WERI-Rb-1 (cell line): ENCODE results near the gene ADAMTS2.

Source experiments
- DNase-seq: peaks from one replicate; pipeline ENCODE4 v3.0.0-alpha.2; 2020
- H3K27ac ChIP-seq: fragments of 250-450 bp; sonication (Bioruptor Pico); 2 replicates; pipeline ENCODE4 v1.5.1; 2020; ENCODE audit warnings: mild to moderate bottlenecking, moderate library complexity
- H3K27me3 ChIP-seq: fragments of 250-450 bp; sonication (Bioruptor Pico); 2 replicates; pipeline ENCODE4 v1.5.1; 2021; ENCODE audit warnings: mild to moderate bottlenecking, low read depth, moderate library complexity; ENCODE audit not compliant: insufficient read depth, severe bottlenecking
- H3K36me3 ChIP-seq: fragments of 250-450 bp; sonication (Bioruptor Pico); 2 replicates; pipeline ENCODE4 v1.5.1; 2020; ENCODE audit warnings: mild to moderate bottlenecking, moderate library complexity
- H3K4me3 ChIP-seq: 2 replicates; pipeline ENCODE4 v1.5.1; 2011; ENCODE audit warnings: low read depth, mild to moderate bottlenecking, control low read depth, low read length
- H3K9me3 ChIP-seq: fragments of 250-450 bp; sonication (Bioruptor Pico); 2 replicates; pipeline ENCODE4 v1.5.1; 2021; ENCODE audit warnings: mild to moderate bottlenecking, moderate library complexity; ENCODE audit not compliant: severe bottlenecking
- TF ChIP-seq, protein P1 (sequence below): IDR thresholded peaks from 2 replicates; pipeline ENCODE4 v1.5.1; 2011; ENCODE audit warnings: low read depth, mild to moderate bottlenecking, control low read depth, inconsistent platforms, low read length

ADAMTS2 gene

DNA sequence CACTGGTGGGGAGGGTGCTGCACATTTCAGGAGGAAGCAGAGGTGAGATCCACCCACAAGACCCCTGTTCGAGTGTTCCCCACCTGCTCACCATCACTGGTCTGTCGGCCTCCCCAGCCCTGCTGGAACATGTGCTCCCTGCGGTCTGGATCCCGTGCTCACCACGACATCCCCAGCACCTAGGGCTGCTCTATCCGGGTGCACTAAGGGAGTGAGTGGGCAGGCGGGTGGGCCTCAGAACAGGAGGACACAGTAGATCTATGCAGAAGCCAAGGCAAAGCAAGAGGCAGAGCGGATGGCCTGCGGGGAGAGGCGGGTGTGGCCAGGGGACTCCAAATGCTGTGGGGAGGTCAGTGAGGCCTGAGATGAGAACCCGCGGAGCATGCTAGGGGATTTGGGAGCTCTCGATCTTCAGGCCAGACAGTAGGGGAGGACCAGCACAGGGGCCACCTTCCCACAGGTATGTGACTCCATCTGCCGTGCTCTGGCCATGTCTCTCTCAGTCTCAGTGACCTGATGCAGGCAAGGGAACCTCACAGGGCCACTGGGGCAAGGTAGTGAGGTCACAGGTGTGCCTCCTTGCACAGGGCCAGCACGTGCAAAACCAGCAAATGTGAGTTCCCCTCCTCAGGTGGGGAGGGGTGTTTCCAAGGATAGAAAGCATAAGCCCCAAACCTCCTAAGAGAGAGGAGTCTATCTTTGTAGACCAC, 150.9 kb downstream of the ADAMTS2 start:
- no peak for DNase-seq
- no peaks in the 10 kb centered on the region for H3K9me3 ChIP-seq
- no peaks in the 10 kb centered on the region for H3K27me3 ChIP-seq
- H3K4me3 ChIP-seq: no peak overlapping the region
- H3K27ac ChIP-seq: no peak overlapping the region
- TF ChIP-seq, protein P1, sequence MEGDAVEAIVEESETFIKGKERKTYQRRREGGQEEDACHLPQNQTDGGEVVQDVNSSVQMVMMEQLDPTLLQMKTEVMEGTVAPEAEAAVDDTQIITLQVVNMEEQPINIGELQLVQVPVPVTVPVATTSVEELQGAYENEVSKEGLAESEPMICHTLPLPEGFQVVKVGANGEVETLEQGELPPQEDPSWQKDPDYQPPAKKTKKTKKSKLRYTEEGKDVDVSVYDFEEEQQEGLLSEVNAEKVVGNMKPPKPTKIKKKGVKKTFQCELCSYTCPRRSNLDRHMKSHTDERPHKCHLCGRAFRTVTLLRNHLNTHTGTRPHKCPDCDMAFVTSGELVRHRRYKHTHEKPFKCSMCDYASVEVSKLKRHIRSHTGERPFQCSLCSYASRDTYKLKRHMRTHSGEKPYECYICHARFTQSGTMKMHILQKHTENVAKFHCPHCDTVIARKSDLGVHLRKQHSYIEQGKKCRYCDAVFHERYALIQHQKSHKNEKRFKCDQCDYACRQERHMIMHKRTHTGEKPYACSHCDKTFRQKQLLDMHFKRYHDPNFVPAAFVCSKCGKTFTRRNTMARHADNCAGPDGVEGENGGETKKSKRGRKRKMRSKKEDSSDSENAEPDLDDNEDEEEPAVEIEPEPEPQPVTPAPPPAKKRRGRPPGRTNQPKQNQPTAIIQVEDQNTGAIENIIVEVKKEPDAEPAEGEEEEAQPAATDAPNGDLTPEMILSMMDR: no peak
- no peaks in the 10 kb centered on the region for H3K36me3 ChIP-seq

DNA sequence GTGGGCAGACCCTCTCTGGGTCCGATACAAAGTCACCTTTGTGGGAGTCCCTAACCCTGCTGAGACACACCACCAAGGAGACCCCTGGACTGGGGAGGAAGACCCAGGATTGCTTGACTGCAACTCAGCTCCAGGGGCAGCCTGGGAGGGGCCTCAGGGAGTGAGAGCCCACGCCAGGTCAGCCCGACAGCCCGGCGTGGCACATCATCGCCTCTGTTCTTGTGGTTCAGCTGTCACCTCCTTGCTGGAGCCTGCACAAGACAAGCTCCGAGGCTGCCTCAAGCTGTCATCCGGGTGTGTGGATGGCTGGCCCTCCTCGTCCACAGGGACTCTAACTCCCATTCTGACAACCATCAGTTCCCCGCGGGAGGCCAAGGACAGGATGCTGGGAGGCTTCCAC, 151.5 kb downstream of the ADAMTS2 start:
- Histone ChIP-seq H3K27me3 (no peaks in the 10 kb centered on the region), H3K36me3 (no peaks in the 10 kb centered on the region), H3K27ac (no peak overlapping the region), H3K9me3 (no peaks in the 10 kb centered on the region), H3K4me3 (no peak overlapping the region)
- DNase-seq: no peak
- TF ChIP-seq, protein P1: no peak

DNA sequence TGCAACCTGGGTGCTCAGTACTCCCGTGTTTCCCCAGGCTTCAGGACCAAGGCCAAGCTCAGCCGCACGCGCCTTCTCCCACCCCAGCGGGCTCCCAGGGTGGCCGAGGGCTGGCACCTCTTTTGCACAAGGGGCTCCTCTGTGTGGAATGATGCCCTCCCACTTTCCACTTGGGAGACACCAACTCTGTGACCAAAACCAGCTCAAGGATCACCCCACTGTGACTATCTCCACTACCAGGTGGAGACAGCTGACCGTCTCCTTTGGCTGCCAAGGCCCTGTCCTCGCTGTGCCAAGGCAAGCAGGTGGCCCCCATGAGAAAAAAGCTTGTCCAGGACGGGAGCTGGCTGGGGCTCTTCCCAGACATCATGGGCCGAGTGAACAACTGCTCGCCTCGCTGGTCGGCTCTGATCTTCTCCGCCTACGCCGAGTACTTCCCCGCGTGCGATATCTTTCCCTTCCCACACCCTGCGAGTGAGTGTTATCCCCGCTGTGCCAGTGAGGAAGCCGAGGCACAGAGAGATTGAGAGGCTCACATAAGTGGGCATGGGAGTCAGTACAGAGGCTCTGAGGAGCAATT, 152.3 kb downstream of the ADAMTS2 start:
- H3K36me3 ChIP-seq: no peaks in the 10 kb centered on the region
- TF ChIP-seq, protein P1: no peak
- H3K27me3 ChIP-seq: no peaks in the 10 kb centered on the region
- H3K9me3 ChIP-seq: no peaks in the 10 kb centered on the region
- H3K4me3 ChIP-seq: no peak overlapping the region
- DNase-seq: no peak
- H3K27ac ChIP-seq: peak overlapping the region; percentile 77

DNA sequence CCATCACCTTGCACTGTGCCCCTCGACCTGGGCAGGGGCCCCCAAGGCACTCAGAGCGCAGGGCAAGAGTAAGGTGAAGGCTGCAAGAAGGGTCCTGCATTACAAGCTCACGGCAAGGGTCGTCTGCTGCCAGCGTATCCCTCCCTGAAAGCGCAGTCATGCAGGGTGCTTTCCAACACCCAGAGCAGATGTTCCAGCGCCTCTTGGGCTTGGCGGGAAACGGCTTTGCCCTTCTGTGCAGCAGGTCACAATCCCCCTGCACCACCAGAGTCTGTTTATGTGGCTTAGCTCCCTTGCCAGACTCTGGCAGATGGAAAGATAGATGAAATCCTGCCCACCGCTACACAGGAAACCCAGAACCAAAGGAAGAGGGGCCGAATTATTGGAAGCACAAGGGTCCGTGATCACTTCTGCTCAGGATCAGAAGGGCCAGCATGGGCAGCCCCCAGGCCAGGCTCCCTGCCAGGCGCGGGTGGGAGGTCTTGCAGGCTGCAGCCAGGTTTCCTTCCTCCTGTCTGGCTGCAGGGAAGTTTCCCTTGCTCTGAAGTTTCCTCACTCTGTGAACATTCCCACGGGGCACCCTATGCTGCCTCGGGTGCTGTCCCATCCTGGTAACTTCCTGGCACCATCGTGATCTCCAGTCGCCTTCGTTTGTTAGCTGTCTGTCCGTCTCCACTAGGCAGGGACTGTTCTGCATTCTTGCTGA, 152.9 kb downstream of the ADAMTS2 start:
- no peaks in the 10 kb centered on the region for H3K9me3 ChIP-seq
- peak; percentile 68 for DNase-seq
- TF ChIP-seq, protein P1: no peak
- H3K27ac ChIP-seq: peak overlapping the region; percentile 77
- no peaks in the 10 kb centered on the region for H3K27me3 ChIP-seq
- H3K36me3 ChIP-seq: no peaks in the 10 kb centered on the region
- no peak overlapping the region for H3K4me3 ChIP-seq

DNA sequence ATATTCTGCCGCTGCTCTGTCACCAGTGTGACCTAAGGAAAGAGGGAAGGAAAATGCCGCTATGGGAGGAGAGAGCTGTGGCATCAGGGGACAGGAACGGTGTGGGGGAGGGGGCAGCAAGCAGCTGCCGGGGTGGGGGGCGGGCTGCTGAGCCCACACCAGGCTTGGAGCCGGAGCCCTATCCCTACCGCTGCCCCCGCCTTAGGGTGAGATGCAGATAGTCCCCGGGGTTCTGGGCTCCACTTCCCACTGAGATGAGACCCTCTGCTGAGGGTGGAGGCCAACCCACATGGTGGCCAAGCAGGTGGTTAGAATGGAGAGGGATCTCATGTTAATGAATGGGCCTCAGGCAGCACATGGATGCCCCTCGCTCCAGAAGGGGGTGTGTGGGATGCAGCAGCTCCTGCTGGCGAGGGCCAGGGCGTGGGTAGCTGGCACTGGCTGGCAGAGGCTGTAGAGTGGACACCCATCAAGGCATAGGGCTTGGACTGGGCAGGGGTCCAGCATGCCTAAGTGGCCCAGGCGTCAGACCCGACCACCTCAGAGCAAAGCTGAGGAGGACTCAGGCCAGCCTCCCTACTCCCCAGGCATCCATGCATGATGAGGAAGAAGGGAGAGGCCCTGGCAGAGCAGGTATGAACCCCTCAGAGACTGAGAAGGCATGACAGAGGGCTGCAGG, 153.6 kb downstream of the ADAMTS2 start:
- H3K27ac ChIP-seq: peak overlapping the region; percentile 77
- H3K9me3 ChIP-seq: no peaks in the 10 kb centered on the region
- H3K36me3 ChIP-seq: no peaks in the 10 kb centered on the region
- TF ChIP-seq, protein P1: no peak
- no peaks in the 10 kb centered on the region for H3K27me3 ChIP-seq
- no peak for DNase-seq
- H3K4me3 ChIP-seq: no peak overlapping the region
